GM13977 (cell line): ENCODE data around the gene PCAT7.
"Not testable (repeated sequence)": the region's sequence is repeated elsewhere in the genome, so short reads cannot be mapped to it uniquely, and the experiment has no call there.

ENCODE experiments used
- DNase-seq: peaks from one replicate; pipeline ENCODE4 v3.0.0; 2012; ENCODE audit warnings: low spot score
- CTCF ChIP-seq: IDR thresholded peaks from 2 replicates; pipeline ENCODE4 v1.5.1; 2012; ENCODE audit warnings: mild to moderate bottlenecking, control low read depth; ENCODE audit not compliant: insufficient read depth; ENCODE audit errors: extremely low read depth, missing control alignments
- in situ Hi-C: fragments of 300-500 bp; cut with MboI; formaldehyde crosslinking; loops from one replicate; pipeline ENCODE4 v1.12.0; 2022; ENCODE audit warnings: low sequenced_read_pairs, low pct_unique_long_range_greater_than_20kb, mixed read lengths, inconsistent platforms; ENCODE audit not compliant: unreplicated experiment

Gene PCAT7

GRCh38 chr9:94533601-94534000 lies 21.3 kb upstream of the PCAT7 start:
- no peak for TF ChIP-seq CTCF
- no peak for DNase-seq
- in situ Hi-C loops, result no loop called here

GRCh38 chr9:94534901-94535300 lies 20.0 kb upstream of the PCAT7 start:
- TF ChIP-seq CTCF, result no peak
- in situ Hi-C loops, result no loop called here
- no peak for DNase-seq

- DNase-seq, result no peak
- in situ Hi-C loops, result no loop called here
- TF ChIP-seq CTCF, result no peak
Measured at GRCh38 chr9:94538908-94539307, 16.0 kb upstream of the PCAT7 start.

GRCh38 chr9:94544335-94544734 lies 10.5 kb upstream of the PCAT7 start:
- DNase-seq, in situ Hi-C loops: not testable (repeated sequence)

- no peak for TF ChIP-seq CTCF
- in situ Hi-C loops, result no loop called here
- no peak for DNase-seq
Measured at GRCh38 chr9:94545940-94546339, 8.9 kb upstream of the PCAT7 start.

- DNase-seq, result no peak
- peak; percentile 14 for TF ChIP-seq CTCF
- in situ Hi-C loops, result no loop called here
Measured at GRCh38 chr9:94553029-94553938, 1.6 kb upstream of the PCAT7 start.

GRCh38 chr9:94554078-94554438 lies 825 bp upstream of the PCAT7 start:
- no peak for TF ChIP-seq CTCF
- no peak for DNase-seq
- in situ Hi-C loops, result no loop called here
